Measurements from ENCODE around the gene GABRR1. TPM values are rescaled to one million over a fixed set of nuclear protein-coding genes. Genes with fewer than 3 reads are reported as not detected.

The GABRR1 gene
- total and polyA plus RNA-seq, 2 donors = under 0.01 to 0.07 TPM

Other genes starting within 250 kb of the GABRR1 start
- gene PNRC1, start 136.6 kb downstream of the GABRR1 start, total RNA-seq = 114 TPM
- 230 TPM for gene PNRC1, start 136.6 kb downstream of the GABRR1 start, polyA plus RNA-seq
- 0.71 TPM for gene SRSF12, start 99.3 kb downstream of the GABRR1 start, total RNA-seq
- 1.2 TPM for gene SRSF12, start 99.3 kb downstream of the GABRR1 start, polyA plus RNA-seq
- gene PM20D2, start 71.3 kb downstream of the GABRR1 start, total RNA-seq = 19.2 TPM
- gene PM20D2, start 71.3 kb downstream of the GABRR1 start, polyA plus RNA-seq = 17.2 TPM
- 0.42 TPM for gene GABRR2, start 97.9 kb upstream of the GABRR1 start, total RNA-seq
- gene GABRR2, start 97.9 kb upstream of the GABRR1 start, polyA plus RNA-seq = 0.78 TPM
- gene UBE2J1, start 135.4 kb upstream of the GABRR1 start, total RNA-seq = 45.7 TPM
- 41.2 TPM for gene UBE2J1, start 135.4 kb upstream of the GABRR1 start, polyA plus RNA-seq
- gene RRAGD, start 194.9 kb upstream of the GABRR1 start, total RNA-seq = 17.9 TPM
- gene RRAGD, start 194.9 kb upstream of the GABRR1 start, polyA plus RNA-seq = 13.0 TPM
- gene ANKRD6, start 215.8 kb upstream of the GABRR1 start, total RNA-seq = 10.6 TPM
- 12.3 TPM for gene ANKRD6, start 215.8 kb upstream of the GABRR1 start, polyA plus RNA-seq

Measured in thymus (tissue), 2 donors.